Mesendoderm (in vitro differentiated cells): ENCODE results near the gene LRRC34.

Source experiments
- DNase-seq: peaks from one replicate; pipeline ENCODE4 v3.0.0; 2013
- H2AK5ac ChIP-seq: 2 replicates; pipeline ENCODE4 v1.6.1; 2013; ENCODE audit warnings: low read length, inconsistent platforms
- H2BK120ac ChIP-seq: 2 replicates; pipeline ENCODE4 v1.6.1; 2013; ENCODE audit warnings: low read depth, mild to moderate bottlenecking, low read length, moderate library complexity, mixed read lengths
- H2BK15ac ChIP-seq: replicated peaks from 2 replicates; pipeline ENCODE4 v1.6.1; 2013; ENCODE audit warnings: low read depth, mild to moderate bottlenecking, moderate library complexity
- H2BK5ac ChIP-seq: 2 replicates; pipeline ENCODE4 v1.6.1; 2013; ENCODE audit warnings: low read length, inconsistent platforms
- H3K18ac ChIP-seq: 2 replicates; pipeline ENCODE4 v1.6.1; 2013; ENCODE audit warnings: mild to moderate bottlenecking, low read length, mixed read lengths
- H3K23ac ChIP-seq: one replicate; pipeline ENCODE4 v1.6.1; 2013; ENCODE audit warnings: low read length
- H3K27ac ChIP-seq: 2 replicates; pipeline ENCODE4 v1.5.1; 2013; ENCODE audit warnings: low read depth, mild to moderate bottlenecking, inconsistent platforms, low read length, moderate library complexity
- H3K27me3 ChIP-seq: 2 replicates; pipeline ENCODE4 v1.6.1; 2013; ENCODE audit warnings: low read length, control low read depth, mild to moderate bottlenecking, inconsistent platforms; ENCODE audit not compliant: insufficient read depth, poor library complexity
- H3K36me3 ChIP-seq: 2 replicates; pipeline ENCODE4 v1.6.1; 2013; ENCODE audit warnings: low read length, inconsistent platforms; ENCODE audit not compliant: control insufficient read depth, insufficient read depth
- H3K4ac ChIP-seq: one replicate; pipeline ENCODE4 v1.6.1; 2013; ENCODE audit warnings: low read depth, mild to moderate bottlenecking, low read length, moderate library complexity
- H3K4me1 ChIP-seq: 2 replicates; pipeline ENCODE4 v1.6.1; 2013; ENCODE audit warnings: low read depth, low read length, inconsistent platforms; ENCODE audit not compliant: control insufficient read depth
- H3K4me2 ChIP-seq: 2 replicates; pipeline ENCODE4 v1.6.1; 2013; ENCODE audit warnings: low read length
- H3K4me3 ChIP-seq: 2 replicates; pipeline ENCODE4 v1.5.1; 2013; ENCODE audit warnings: mild to moderate bottlenecking, low read length
- H3K56ac ChIP-seq: one replicate; pipeline ENCODE4 v1.6.1; 2013; ENCODE audit warnings: low read length
- H3K79me1 ChIP-seq: 2 replicates; pipeline ENCODE4 v1.6.1; 2013; ENCODE audit warnings: low read length, inconsistent platforms
- H3K79me2 ChIP-seq: 2 replicates; pipeline ENCODE4 v1.6.1; 2013; ENCODE audit warnings: mild to moderate bottlenecking, low read length; ENCODE audit not compliant: control insufficient read depth, insufficient read depth
- H3K9ac ChIP-seq: 2 replicates; pipeline ENCODE4 v1.6.1; 2013; ENCODE audit warnings: low read length, inconsistent platforms
- H4K5ac ChIP-seq: one replicate; pipeline ENCODE4 v1.6.1; 2013; ENCODE audit warnings: low read length
- H4K8ac ChIP-seq: one replicate; pipeline ENCODE4 v1.6.1; 2013; ENCODE audit warnings: low read depth, mild to moderate bottlenecking, control low read depth, low read length, moderate library complexity
- WGBS: extraction: QIAGEN DNeasy Blood & Tissue Kit; methylation state at CpG from one replicate; pipeline ENCODE4 v1.1.7; 2013; ENCODE audit warnings: low lambda C conversion rate, missing lambda C conversion rate; ENCODE audit not compliant: insufficient coverage; ENCODE audit errors: extremely low coverage; 5-methylcytosine and 5-hydroxymethylcytosine counted together

The LRRC34 gene

DNA sequence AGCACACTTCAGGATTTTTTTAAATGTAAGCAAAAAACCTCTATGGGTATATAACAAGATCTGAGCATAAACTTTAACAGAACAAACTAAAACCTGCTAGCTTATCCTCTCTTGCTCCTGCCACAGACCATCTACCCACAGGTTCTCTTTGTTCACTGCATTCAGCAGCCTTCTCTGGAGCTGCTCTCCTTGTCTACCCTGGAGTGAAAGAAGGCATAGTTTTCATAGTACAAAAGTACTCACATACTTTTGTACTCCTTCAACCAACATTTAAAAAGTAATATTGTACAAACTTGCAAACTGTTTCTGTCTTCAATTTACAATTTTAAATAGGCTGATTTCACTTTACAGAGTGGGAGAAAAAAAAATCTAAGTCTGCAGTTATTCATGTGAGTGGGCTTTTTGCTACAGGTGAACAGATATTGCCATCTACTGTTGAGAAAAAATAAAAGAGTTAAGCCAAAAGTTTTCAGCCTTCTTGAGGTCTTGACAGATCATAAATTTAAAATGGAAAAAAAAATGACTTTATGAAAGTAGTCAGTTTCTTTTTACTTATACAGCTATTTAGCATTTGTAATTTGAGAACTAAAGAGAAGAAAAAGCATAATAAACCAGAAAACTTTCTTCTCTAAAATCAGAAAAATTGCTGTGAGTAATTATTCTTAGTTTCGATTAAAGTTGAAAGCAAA lies 68.2 kb downstream of the LRRC34 start:
- no peaks in the 10 kb centered on the region for H3K27me3 ChIP-seq

More for the DNA sequence above, 68.2 kb downstream of the LRRC34 start:
- no peak overlapping the region for H2BK5ac ChIP-seq
- no peak overlapping the region for H2BK120ac ChIP-seq
- H3K23ac ChIP-seq: no peak overlapping the region
- H4K8ac ChIP-seq: no peak overlapping the region
- H3K4ac ChIP-seq: no peak overlapping the region
- no peak overlapping the region for H3K27ac ChIP-seq
- no peak overlapping the region for H3K56ac ChIP-seq
- H3K79me1 ChIP-seq: no peaks in the 10 kb centered on the region
- no CpG with 5 or more reads among the region's 1 CpG for WGBS
- no peak overlapping the region for H3K4me2 ChIP-seq
- H2AK5ac ChIP-seq: no peak overlapping the region
- no peak overlapping the region for H4K5ac ChIP-seq
- H3K4me3 ChIP-seq: no peak overlapping the region
- H3K9ac ChIP-seq: no peak overlapping the region
- no peaks in the 10 kb centered on the region for H3K79me2 ChIP-seq
- DNase-seq: peak; percentile 38
- H2BK15ac ChIP-seq: no peak overlapping the region
- no peak overlapping the region for H3K18ac ChIP-seq
- no peaks in the 10 kb centered on the region for H3K4me1 ChIP-seq
- H3K36me3 ChIP-seq: no peaks in the 10 kb centered on the region
